UCSD-AML1 (cell line): Measurements from ENCODE around the gene EPHA3.
"Not testable (repeated sequence)": the region's sequence is repeated elsewhere in the genome, so short reads cannot be mapped to it uniquely, and the experiment has no call there.

Source experiments
- DNase-seq: peaks from one replicate; lab custom pipeline; 2025; ENCODE audit not compliant: unreplicated experiment; lab: John Stamatoyannopoulos, UW

Gene EPHA3

DNA sequence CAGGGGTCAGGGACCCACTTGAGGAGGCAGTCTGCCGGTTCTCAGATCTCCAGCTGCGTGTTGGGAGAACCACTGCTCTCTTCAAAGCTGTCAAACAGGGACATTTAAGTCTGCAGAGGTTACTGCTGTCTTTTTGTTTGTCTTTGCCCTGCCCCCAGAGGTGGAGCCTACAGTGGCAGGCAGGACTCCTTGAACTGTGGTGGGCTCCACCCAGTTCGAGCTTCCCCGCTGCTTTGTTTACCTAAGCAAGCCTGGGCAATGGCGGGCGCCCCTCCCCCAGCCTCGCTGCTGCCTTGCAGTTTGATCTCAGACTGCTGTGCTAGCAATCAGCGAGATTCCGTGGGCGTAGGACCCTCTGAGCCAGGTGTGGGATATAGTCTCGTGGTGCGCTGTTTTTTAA lies 243.5 kb downstream of the EPHA3 start:
- DNase-seq, result not testable (repeated sequence)

DNA sequence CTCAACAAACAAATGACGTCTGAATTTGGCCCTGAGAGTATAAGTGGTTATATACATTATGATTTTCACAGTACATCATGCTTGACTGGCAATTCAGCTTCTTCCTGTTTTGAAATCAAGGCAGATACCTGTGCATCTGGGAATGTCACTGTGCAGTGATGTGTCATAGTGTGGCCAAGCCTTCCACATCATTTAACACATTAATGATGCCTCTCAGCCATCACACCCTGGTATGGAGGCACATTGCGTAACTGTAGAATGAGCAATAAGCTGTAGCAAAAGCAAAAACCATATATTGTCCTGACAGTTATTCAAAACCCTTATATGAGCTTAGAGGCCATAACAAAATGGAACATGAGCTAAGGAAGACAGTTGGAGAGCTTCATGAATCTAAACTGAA lies 246.0 kb downstream of the EPHA3 start:
- DNase-seq, result no peak

DNA sequence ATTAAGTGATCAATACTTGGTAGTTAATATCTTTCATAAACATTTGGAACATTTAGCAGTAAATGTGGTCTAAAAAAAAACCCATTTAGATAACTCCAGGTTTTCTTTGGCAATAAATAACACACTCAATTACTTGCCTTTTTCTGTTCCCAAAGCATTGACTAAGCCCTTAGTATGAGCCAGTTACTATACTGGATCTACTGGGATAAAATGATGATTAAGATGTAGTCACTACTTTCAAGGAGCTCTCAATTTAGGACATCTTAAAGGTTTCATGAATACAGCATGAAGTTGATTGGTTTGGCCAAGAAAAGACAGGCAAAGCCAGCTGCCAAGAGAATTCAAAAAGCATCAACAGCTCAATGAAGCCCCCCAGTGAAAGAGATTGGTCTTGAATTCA lies 250.9 kb downstream of the EPHA3 start:
- DNase-seq, result no peak

DNA sequence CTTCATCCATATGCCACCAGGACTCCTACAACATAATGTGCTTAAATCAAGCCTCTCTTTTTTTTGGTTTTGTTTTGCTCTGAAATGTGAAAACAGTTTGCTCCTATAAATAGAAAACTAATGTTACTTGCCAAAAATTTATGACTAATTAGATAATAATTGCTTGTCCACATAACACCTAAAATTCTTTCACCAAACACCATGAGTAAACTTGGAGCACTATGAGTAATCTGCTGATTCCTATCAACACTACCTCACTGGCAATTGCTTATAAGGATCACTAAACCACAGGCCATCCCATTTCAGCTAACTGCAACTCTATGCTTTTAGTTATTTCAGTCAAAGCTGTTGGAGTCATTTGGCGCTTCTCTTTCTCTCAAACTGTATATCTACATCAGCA lies 252.7 kb downstream of the EPHA3 start:
- no peak for DNase-seq

DNA sequence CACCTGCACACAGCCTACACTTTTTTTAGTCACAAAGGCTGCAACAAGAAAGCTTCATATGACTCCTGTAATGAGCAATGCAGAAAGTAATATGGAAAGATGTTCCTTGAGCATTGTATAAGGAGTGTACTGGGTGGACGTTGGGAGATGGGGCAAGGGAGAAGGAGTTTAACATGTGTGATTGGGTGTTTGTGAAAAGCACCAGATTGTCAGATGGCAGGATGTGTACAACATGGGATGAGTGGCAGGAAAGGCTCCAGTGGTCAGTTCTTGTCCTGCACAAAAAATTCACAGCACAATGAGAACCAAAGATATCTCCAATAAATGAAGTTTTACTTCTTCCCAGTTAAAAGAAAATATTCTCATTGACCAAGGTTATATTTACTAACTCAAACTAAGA lies 255.1 kb downstream of the EPHA3 start:
- DNase-seq, result no peak

DNA sequence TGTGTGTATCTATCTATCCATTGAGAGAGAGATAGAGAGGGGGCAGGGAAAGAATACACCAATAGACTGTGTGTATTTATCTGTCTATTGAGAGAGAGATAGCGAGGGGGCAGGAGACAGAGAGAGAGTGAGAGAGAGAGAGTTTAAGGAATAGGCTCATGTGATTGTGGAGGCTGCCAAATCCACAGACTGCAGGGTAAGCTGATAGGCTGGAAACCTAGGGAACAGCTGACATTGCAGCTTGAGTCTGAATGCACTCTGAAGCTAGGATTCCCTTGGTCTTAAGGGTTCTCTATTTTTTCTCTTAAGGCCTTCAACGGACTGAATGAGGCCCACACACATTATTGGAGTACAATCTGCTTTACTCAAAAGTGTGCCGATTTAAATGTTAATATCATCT lies 255.8 kb downstream of the EPHA3 start:
- no peak for DNase-seq

DNA sequence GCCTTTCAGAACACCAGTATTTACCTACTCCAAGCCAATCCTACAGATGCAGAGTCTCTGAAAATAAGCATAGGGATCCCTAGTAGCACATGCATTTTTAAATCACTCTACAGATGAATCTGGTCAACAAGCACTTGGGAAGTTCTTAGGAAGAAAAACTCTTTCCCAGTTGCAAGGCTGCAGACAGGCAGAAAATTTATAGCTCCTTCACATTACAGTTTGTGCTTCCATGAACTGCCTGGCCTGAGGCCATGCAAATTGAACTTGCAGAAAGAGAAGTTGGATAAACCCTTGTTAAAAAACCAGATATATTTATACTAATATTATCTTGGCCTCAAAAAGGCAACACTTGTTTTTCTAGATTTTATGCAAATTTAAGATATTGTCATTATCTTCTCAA lies 256.9 kb downstream of the EPHA3 start:
- DNase-seq, result no peak

DNA sequence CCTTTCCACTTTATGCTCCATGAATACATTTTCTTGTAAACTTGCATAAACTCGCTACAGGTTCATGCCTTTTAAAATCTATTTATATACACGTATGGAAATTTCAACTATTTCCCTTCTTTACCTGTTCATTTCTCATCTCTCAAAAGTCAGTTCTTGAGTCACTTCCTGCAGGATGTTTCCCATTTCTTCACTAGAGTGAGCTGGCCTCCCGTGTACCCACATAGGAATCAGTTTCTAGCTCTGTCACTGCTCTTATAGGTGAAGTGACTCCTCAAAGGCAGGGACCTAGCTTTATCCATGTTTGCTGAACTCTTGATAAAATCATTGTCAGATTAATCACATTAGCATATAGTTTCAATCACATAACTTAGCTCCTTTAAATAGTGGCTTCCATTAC lies 259.7 kb downstream of the EPHA3 start:
- DNase-seq, result no peak

DNA sequence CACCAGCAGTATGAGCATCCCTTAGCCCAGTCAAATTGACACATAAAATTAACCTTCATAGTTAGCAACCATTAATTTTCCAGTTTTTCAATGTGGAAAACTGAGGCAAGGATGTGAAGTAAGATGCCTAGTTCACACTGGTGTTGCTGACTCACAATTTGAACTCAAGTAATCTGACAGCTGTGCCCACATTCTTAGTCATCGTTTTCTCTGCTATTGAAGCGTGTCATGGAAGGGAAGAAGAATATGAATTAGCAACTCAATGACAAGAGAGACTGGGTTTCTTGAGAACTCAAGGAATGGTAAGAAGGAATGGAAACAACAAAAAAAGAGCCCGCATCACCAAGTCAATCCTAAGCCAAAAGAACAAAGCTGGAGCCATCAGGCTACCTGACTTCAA lies 261.4 kb downstream of the EPHA3 start:
- no peak for DNase-seq

DNA sequence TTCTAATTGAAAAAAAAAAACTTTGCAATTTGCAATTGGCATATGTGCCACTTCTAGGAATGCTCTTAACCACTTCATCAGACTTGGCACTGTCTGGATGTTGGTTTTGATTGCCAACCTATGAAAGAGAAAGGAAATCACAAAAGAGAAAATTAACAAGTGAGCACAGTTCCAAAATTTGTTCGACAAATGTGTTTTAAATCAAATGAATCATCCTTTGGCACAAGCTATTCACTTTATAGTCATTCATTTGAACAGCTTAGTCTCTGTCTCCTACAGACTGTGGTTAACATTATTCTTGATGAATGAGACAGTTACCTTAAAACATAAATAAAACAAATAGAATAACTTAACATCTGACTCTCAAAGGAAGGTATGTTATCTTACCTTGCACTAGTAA lies 265.0 kb downstream of the EPHA3 start:
- no peak for DNase-seq

DNA sequence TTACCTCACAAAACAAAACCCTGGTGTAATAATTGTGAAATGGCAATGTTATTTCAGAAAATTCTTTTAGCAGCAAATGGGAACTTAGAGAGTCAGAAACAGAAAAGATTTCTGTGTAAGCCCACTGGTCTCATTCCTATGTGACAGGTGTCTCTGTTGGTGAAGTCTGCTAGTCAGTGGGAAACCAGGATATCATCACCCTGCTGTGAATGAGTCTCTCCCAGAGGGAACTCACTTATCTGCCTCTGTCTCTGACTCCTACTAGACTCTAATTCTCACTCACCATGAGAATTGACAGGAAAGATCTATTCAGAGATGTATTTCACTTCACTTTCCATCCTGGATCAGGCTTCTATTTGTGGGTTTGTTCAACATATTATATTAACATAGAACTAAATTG lies 266.0 kb downstream of the EPHA3 start:
- no peak for DNase-seq

DNA sequence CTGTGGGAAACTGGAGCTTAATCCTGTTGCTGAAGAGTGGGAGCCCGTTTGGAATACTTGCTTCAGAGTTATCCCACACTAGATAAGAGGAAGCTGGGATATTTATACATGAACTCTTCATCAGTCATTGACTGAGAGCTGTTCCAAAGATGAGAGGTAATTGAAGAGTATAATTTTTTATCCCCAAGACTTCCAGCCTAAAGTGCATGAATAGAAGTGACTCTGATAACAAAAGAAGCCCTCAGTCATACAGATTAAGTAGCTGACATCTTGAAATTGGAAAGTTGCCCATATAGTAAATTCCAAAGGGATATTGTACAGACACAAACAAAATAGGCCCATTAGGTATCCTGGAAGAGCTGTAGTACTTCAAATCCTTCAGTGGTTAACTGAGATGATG lies 268.0 kb downstream of the EPHA3 start:
- DNase-seq, result no peak

DNA sequence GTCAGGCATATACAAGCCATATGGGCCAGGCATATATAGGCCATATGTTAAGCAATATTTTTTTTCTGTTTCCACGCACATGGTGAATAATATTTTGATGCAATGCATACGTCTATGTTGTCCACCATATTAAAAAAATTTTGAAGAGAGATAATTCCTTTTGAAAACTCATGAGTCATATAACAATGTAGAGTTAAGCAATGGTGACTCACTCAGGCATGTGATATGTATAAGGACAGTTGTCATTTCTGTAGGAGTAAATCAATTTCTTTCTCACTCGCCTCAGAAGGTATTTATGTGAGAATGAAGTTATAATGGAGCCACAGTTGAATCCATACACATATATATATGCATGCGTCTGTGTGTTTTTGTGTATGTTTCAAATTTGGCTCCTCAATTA lies 272.6 kb downstream of the EPHA3 start:
- no peak for DNase-seq

DNA sequence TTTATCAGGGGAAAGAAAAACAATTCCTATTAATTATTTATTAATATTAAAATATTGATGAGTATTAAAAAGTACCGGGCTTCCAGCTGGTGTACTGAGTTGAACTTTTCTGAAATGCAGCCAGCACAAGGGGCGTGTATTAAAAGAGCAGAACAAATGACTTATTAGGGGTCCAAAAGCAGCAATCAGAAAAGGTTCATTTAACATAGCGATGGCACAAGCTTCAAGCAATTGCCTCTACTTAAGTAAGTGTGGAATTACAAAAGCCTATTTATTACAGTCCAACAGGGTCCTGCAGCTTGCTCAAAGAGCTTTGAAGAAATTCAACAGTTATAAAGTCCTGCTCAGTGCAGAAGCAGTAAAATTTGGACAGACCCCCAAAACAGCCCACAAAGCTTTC lies 285.6 kb downstream of the EPHA3 start:
- DNase-seq, result no peak

DNA sequence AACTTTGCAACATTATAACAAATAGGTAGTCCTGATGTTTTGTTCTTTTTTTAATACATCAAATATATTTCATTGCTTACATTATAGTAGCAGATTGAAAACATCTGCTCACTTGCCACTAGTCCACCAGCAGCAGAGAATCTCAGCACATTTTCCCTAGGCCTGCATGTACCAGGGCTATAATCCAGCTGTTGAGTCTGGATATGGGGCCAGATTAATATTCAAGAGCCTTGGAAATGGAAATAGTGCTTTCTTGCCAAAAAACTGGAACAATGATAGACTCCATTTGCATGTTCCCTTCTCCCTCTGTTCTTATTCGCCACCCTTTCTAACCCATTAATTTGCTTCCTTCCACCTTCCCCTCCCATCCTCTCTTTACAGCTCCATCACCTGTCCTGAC lies 288.0 kb downstream of the EPHA3 start:
- no peak for DNase-seq

DNA sequence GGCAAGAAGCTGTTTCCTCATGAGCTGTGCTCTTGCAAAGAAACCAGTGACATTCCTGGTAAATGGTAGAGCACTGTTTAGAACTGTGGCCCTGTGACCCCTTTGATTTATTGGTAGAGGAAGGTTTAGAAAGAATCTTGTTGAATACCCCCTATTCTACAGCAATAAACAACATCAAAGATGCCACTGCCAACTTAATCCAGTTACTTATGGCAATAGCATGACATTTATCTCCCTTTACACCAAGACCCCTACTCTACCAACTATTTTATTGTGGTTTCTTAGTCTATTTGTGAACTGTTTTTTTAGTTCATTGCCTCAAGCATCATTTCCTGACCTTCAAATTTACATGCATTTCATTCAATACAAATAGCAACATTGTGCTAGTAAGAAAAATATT lies 288.6 kb downstream of the EPHA3 start:
- DNase-seq, result no peak

DNA sequence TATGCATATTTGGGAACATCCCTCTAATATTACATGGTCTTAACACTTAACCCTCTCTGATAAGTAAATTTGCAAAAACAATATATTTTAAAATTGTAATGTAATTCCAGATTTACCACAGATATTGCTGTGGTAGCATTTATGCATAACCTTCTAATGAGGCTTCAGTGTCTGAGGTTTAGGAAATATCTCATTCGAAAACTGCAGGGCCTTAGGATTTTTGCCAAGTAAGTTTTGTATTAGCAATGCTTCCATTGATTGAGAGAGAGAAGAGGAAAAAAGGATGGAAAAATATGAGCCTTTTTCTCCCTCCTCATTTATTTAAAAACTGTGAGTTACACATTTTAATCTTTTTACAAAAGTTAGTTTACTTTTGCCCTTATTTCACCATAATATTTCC lies 294.6 kb downstream of the EPHA3 start:
- no peak for DNase-seq

DNA sequence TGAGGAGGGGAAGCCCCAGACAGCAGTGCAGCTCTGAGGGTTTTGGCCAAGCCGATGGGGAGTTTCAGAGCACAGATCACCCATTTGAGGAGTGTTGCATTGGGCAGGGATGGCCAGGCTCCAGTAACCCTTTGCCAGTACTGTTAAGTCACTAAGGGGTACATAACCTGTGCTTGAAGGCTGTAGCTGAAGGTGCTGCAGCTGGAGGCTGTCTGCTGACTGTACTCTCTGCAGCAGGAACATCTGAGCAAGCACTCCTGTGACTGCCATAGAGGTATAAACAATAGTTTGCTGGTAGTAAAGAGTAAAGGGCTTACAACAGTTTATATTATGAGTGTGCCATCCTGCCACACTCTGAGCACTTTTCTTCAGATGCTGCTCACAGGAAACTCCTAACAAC lies 297.8 kb downstream of the EPHA3 start:
- DNase-seq, result no peak

DNA sequence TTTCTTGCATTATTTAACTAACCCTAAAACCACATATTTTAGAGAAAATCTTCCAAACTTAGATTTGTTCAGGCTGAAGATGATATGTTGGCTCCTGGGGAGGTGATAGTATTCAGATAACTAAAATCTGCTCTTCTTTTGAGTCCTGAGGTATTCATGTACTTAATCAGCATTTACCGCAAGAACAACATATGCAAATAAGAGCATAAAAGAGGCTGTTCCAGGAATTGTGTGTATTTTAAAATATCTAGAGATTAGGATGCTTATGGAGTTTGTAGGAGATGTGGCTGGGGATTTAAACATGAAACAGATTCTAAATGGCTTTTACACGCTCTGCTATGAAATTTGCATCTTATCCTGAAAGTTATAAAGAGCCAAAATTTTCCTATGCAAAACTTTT lies 298.2 kb downstream of the EPHA3 start:
- DNase-seq, result no peak

DNA sequence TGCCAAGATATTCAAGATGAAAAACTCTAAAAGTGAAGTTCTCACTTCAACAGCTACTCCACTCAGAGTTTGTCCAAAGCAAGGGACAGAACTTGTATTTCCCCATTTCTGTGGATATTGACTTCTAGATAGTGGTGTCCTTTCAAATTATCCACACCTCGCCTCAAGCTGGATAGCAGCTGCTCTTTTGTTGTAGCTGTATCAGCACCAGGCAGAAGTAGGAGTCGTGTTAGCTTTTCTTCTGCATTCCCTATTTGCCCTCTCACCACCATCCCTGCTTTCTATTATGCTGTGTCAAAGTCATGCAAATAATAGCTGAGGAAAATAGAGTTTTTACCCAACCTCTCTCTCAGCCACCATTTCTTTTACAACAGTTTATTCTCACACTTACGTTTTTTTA lies 303.8 kb downstream of the EPHA3 start:
- no peak for DNase-seq

DNA sequence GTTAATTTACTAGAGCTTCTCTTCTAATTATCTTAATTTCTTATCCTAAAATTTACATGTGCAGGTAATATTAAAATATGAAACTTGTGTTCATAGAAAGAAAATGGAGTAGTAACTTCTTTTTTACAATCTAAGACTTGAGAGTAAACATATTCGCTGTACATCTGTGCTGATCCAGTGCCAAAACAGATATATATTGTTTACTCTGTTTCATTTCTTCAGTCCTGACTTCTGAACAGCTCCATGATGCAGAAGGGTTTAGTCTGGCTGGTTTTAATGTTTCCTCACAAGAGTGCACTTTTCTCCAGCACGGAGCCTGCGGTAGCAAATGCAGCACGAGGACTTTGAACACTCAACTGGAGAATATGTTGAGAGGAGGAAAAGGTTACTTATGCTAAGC lies 306.8 kb downstream of the EPHA3 start:
- no peak for DNase-seq

DNA sequence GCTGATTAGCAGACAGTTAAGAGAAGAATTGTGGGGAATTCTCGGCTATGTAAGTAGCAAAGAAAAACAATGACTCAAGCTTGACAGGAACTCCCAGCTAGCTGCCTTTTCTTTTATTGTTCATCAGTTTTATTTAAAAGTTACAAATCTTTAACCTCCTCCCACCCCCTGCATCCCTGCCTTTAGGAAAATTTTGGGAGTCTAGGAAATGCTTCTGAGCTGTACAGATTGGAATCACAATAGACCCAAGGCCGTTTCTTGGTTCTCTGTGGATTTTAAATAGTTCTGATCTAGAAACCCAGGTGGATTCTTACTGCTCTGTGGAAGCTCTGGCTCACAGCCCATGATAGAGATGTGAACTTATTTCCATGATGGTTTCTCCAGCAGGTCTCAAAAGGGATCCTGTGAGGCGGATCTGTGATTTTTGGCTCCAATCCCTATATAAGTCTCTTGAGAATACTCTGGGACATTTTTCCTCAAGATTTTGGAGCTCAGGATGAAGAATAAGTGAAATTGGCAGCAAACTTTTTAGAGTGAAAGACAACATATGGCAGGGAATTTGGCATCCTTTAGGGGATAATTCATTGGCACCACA lies 312.3 kb downstream of the EPHA3 start:
- no peak for DNase-seq

DNA sequence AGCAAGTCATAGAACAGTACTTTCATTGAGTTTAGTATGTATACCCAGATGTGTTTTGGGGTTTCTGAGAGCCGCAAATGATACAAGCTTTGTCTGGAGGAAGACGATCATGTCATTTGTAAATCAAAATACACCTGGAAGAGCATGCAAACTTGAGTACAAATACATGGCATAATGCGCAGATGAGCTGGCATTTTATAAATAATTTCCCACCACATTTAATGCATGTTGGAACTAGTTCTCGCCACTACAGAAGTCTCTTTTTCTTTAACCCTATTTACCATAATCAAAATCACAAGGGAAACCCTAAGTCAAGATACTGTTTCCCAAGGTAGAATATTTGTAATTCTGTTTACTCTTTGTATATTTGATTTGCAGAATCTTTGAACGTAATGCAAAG lies 318.6 kb downstream of the EPHA3 start:
- no peak for DNase-seq
